ENCODE measurements around the gene TEAD4.

TEAD4 gene

DNA sequence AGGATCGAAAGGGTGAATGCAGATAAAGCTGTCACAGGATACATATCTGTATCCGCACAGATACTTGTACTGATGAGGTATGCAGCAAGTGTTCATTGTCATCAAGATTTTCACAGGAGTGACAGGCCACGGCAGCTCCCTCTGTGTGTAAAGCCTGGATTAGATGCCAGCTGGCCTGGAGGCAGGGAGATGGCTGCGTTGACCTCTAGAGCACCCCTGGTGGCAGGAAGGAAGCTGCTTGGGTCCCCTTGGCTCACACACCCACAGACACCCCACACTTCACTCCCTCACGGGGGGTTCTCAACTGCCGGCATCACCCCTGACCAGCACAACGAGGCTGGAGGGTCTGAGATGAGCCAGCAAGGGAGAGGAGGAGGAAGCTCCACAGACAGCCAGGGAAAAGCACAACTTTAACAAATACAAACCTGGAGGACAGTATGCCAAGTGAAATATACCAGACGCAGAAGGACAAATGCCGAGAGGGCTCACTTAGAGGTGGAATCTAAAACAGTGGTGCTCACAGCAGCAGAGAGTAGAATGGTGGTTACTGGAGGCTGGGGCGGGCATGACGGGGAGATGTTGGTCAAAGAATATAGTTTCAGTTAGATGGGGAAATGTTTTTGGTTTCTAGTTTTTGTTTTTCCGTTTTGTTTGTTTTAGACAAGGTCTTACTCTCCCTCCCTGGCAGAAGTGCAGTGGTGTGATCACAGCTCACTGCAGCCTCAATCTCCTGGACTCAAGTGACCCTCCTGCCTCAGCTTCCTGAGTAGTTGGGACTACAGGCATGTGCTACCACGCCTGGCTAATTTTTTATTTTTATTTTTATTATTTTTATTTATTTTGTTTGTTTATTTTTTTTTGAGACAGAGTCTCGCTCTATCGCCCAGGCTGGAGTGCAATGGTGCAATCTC is 45.7 kb downstream of the TEAD4 start:
- H3K4me3 ChIP-seq (ENCODE audit: low read depth, low read length): no peak overlapping the region
- DNase-seq (ENCODE audit: low read depth): no peak
- TF ChIP-seq, protein P1, sequence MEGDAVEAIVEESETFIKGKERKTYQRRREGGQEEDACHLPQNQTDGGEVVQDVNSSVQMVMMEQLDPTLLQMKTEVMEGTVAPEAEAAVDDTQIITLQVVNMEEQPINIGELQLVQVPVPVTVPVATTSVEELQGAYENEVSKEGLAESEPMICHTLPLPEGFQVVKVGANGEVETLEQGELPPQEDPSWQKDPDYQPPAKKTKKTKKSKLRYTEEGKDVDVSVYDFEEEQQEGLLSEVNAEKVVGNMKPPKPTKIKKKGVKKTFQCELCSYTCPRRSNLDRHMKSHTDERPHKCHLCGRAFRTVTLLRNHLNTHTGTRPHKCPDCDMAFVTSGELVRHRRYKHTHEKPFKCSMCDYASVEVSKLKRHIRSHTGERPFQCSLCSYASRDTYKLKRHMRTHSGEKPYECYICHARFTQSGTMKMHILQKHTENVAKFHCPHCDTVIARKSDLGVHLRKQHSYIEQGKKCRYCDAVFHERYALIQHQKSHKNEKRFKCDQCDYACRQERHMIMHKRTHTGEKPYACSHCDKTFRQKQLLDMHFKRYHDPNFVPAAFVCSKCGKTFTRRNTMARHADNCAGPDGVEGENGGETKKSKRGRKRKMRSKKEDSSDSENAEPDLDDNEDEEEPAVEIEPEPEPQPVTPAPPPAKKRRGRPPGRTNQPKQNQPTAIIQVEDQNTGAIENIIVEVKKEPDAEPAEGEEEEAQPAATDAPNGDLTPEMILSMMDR (IDR thresholded peaks at IDR 0.05; ENCODE audit: control insufficient read depth, extremely low read depth, insufficient read depth): peak; percentile 25; the same call in 1 of the 2 replicates

DNA sequence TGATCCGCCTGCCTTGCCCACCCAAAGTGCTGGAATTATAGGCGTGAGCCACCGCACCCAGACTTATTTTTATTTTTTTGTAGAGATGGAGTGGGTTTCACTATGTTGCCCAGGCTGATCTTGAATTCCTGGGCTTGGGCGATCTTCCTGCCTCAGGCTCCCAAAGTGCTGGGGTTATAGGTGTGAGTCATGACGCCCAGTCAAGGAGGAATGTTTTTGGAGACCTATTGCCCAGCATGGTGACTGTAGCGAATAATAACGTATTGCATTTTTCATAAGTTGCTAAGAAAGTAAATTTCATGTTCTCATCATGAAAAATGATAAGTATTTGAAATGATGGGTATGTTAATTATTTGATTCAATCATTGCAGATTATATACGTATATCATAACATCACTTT is 46.5 kb downstream of the TEAD4 start:
- TF ChIP-seq, protein P1 (IDR thresholded peaks at IDR 0.05; ENCODE audit: control insufficient read depth, extremely low read depth, insufficient read depth): no peak
- DNase-seq (ENCODE audit: low read depth): no peak
- H3K4me3 ChIP-seq (ENCODE audit: low read depth, low read length): no peak overlapping the region

GRCh38 chr12:3009780-3010179 is 50.6 kb downstream of the TEAD4 start:
- TF ChIP-seq, protein P1 (IDR thresholded peaks at IDR 0.05; ENCODE audit: control insufficient read depth, extremely low read depth, insufficient read depth): no peak
- no peak overlapping the region for H3K4me3 ChIP-seq (ENCODE audit: low read depth, low read length)
- no peak for DNase-seq (ENCODE audit: low read depth)

DNA sequence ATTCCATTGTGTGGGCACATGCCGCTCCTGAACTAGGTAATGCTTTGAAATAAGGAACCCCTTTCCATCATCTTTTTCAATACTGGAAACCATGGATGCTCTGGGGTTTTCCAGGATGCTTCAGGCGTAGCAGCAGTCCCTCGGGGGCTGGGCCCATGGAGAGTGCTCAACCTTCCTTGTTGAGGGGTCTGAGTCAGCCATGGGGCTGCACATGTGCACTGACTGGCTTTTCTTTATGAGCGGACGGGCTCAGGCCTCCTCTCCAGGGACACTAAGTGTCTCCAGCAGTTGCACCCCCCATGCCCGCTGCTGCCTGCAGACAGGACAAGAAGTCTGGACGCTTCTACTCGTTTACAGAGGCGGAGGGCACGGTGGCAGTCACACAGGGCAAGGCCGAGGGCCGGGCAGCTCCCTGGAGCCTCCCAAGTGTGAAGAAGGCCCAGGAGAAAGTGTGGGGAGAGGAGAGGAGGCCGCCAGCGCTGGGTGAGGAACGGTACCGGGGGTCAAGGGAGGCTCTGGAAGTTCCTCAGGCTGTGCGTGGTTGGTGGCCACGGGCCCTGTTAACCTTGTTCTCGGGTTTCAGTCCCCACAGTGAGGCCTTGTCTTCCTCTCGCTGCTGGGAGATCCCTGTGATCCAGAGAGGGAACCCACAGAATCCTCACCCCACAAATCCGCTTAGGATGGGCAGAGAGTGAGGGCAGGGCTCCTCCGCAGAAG is 51.2 kb downstream of the TEAD4 start:
- TF ChIP-seq, protein P1 (IDR thresholded peaks at IDR 0.05; ENCODE audit: control insufficient read depth, extremely low read depth, insufficient read depth): no peak
- no peak overlapping the region for H3K4me3 ChIP-seq (ENCODE audit: low read depth, low read length)
- no peak for DNase-seq (ENCODE audit: low read depth)

DNA sequence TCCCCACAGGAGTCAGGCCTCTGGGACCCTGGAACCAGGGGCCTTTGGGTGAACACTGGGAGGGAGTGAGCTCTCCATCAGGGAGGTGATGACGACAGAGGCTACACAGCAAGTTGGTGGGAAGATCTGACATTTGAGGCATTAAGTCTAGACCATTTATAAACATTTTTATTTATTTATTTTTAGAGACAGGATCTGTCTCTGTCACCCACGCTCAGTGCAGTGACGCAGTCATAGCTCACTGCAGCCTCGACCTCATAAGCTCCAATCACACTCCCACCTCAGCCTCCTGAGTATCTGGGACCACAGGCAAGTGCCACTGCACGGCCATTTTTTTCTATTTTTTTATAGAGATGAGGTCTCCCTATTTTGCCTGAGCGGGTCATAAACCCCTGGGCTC is 53.6 kb downstream of the TEAD4 start:
- H3K4me3 ChIP-seq (ENCODE audit: low read depth, low read length): no peak overlapping the region
- TF ChIP-seq, protein P1 (IDR thresholded peaks at IDR 0.05; ENCODE audit: control insufficient read depth, extremely low read depth, insufficient read depth): no peak
- no peak for DNase-seq (ENCODE audit: low read depth)

- no peak overlapping the region for H3K4me3 ChIP-seq (ENCODE audit: low read depth, low read length)
- TF ChIP-seq, protein P1 (IDR thresholded peaks at IDR 0.05; ENCODE audit: control insufficient read depth, extremely low read depth, insufficient read depth): no peak
- no peak for DNase-seq (ENCODE audit: low read depth)
Measured at GRCh38 chr12:3014641-3015040, 55.4 kb downstream of the TEAD4 start.
